Heart right ventricle (tissue), 16 donors: ENCODE data around the gene ADAMTS12. TPM values are rescaled to one million over a fixed set of nuclear protein-coding genes. Genes with fewer than 3 reads are reported as not detected.

Experiments used
- ATAC-seq, 8 donors: fragments of 200-7000 bp; cut with Tn5 transposase; one replicate each; pipeline ENCODE4 v1.9.1; 2020; ENCODE audit warnings: mild to moderate bottlenecking in 8 of 8, moderate library complexity in 8 of 8, moderate number of reproducible peaks in 1 of 8
- DNase-seq, 2 donors: peaks; one replicate each; pipeline ENCODE4 v3.0.0-alpha.2; 2020
- H3K27ac ChIP-seq, 10 donors: fragments of 200-600 bp; sonication (generic) in 2 of 10; one replicate each; pipeline versions ENCODE4 v1.5.0 to v1.8.0; 2020 to 2022; ENCODE audit warnings: mild to moderate bottlenecking in 3 of 10
- H3K27me3 ChIP-seq, 7 donors: fragments of 200-600 bp; one replicate each; pipeline ENCODE4 v1.8.0; 2021 to 2022; ENCODE audit warnings: mild to moderate bottlenecking in 2 of 7
- H3K36me3 ChIP-seq, 9 donors: fragments of 200-600 bp; sonication (generic) in 1 of 9; one replicate each; pipeline versions ENCODE4 v1.5.0 to v1.8.0; 2020 to 2022; ENCODE audit warnings: mild to moderate bottlenecking in 2 of 9
- H3K4me1 ChIP-seq, 9 donors: fragments of 200-600 bp; sonication (generic) in 1 of 9; one replicate each; pipeline versions ENCODE4 v1.5.0 to v1.8.0; 2020 to 2022; ENCODE audit warnings: mild to moderate bottlenecking in 4 of 9
- H3K4me3 ChIP-seq, 10 donors: fragments of 200-600 bp; sonication (generic) in 2 of 10; one replicate each; pipeline versions ENCODE4 v1.5.0 to v1.8.0; 2020 to 2022; ENCODE audit warnings: mild to moderate bottlenecking in 7 of 10, moderate library complexity in 2 of 10
- H3K9me3 ChIP-seq, 11 donors: fragments of 200-600 bp in 10 of 11; sonication (generic) in 2 of 11; one replicate each; pipeline versions ENCODE4 v1.5.0 to v1.8.0; 2013 to 2022; ENCODE audit warnings: mild to moderate bottlenecking in 2 of 11, control low read depth in 1 of 11, moderate library complexity in 1 of 11
- CTCF ChIP-seq, 9 donors: fragments of 200-600 bp; sonication (generic) in 2 of 9; IDR thresholded peaks; one replicate each; pipeline versions ENCODE4 v1.5.0 to v1.8.0; 2021 to 2022; ENCODE audit warnings: antibody characterized with exemption in 9 of 9, mild to moderate bottlenecking in 5 of 9, moderate library complexity in 1 of 9
- WGBS, 2 donors: extraction: QIAGEN DNeasy Blood & Tissue Kit; methylation state at CpG; one replicate each; pipeline ENCODE4 v1.1.7; 2013; ENCODE audit warnings: inconsistent platforms in 1 of 2; 5-methylcytosine and 5-hydroxymethylcytosine counted together
- intact Hi-C, 10 donors: fragments of 100-400 bp; cut with DNase I; formaldehyde crosslinking; loops; one replicate each; pipeline versions ENCODE4 v1.11.1 to v1.14.2; 2022
- polyA plus RNA-seq, 2 donors: library from polyadenylated mRNA; stranded (reverse); fragments of 200-250 nt; gene quantifications; one replicate each; pipeline ENCODE4 v1.2.3, GENCODE V29; 2013
- total RNA-seq, 10 donors: library from RNA; stranded (reverse); fragmentation: NEBNext Ultra II Directional in 3 of 10; extraction: Animal tissue kit (Norgen Biotek cat#: 25700) in 3 of 10; gene quantifications; one replicate each; pipeline versions ENCODE4 v1.2.1 to v1.2.4, GENCODE V29; 2021 to 2023
- donor health status: Arrhythmogenic right ventricular cardiomyopathy.
- donor health status: ischemic (EF 13 %, LVEDD 7.1; RV severe dilation, severe dysfunction).
- donor health status: healthy with polysubstance abuse.
- donor health status: DM: no; HTN: yes; CAD: no.
- donor health status: DM: no; HTN: no; CAD: no.
- donor health status: ischemic (EF 25% LVEDD 6.9; RV normal size, moderate dysfunction).
- donor health status: ischemic (EF 25% LVEDD 5.7; RV mildly dilated, moderate dysfunction).
- donor health status: healthy.
- donor health status: DM: yes; HTN: yes; CAD: no.
- donor health status: Ischemic cardiomyopathy.
- donor health status: ischemic (EF 35%, LVEDD 5.7; RV mildly dilated, moderate dysfunction).
- donor health status: nonischemic (EF 11% LVEDD 7.7; RV severe dilation, severe dysfunction).
- donor health status: DM: yes; HTN: yes; CAD: no.
- donor health status: PGD.
- donor health status: ischemic (EF 29% LVEDD 5.4; RV normal size, mild dysfunction).
- donor health status: nonischemic (EF 23%, LVEDD 6.1; RV moderate dilation, normal function).

The ADAMTS12 gene
- total and polyA plus RNA-seq, 12 donors = 0.37 to 3.7 (median 1.3) TPM

- Histone ChIP-seq H3K4me3 (no peak overlapping the region), H3K27ac (peak overlapping the region in 3 of 10 donors; percentile 32 to 38 (median 36)), H3K27me3 (no peaks in the 10 kb centered on the region), H3K4me1 (peaks cover 0 to 8% (median 0%) of the 10 kb centered on the region in 9 donors), H3K9me3 (peaks cover 0 to 20% (median 4%) of the 10 kb centered on the region in 11 donors), H3K36me3 (no peaks in the 10 kb centered on the region)
- DNase-seq = no peak
- ATAC-seq = peak in 4 of 8 donors; percentile 34 to 77 (median 42)
- intact Hi-C loops = loop anchor here in 1 of 10 donors (10.0 kb wide), 1 partner anchor 106 kb away; the partner anchor contains the start of gene ADAMTS12
- WGBS, 2 donors = 77% methylated on average over 4 of the region's 4 CpGs
- no peak for TF ChIP-seq CTCF (IDR thresholded peaks at IDR 0.05)
Observed at GRCh38 chr5:33788922-33789566, 102.7 kb downstream of the ADAMTS12 start.

GRCh38 chr5:33785571-33785970, 106.2 kb downstream of the ADAMTS12 start:
- Histone ChIP-seq H3K4me3 (no peak overlapping the region), H3K36me3 (no peaks in the 10 kb centered on the region), H3K27ac (no peak overlapping the region), H3K9me3 (peaks cover 0 to 29% (median 4%) of the 10 kb centered on the region in 11 donors), H3K27me3 (no peaks in the 10 kb centered on the region), H3K4me1 (peaks cover 0 to 14% (median 0%) of the 10 kb centered on the region in 9 donors)
- no peak for DNase-seq
- ATAC-seq = no peak
- WGBS, 2 donors = 94 to 96% methylated on average over 1 of the region's 1 CpG
- intact Hi-C loops = loop anchor here in 1 of 10 donors (10.0 kb wide), 1 partner anchor 109 kb away; the partner anchor contains the start of gene ADAMTS12
- TF ChIP-seq CTCF (IDR thresholded peaks at IDR 0.05) = no peak

GRCh38 chr5:33781286-33781685, 110.5 kb downstream of the ADAMTS12 start:
- no peaks in the 10 kb centered on the region for H3K36me3 ChIP-seq
- peaks cover 0 to 44% (median 4%) of the 10 kb centered on the region in 11 donors for H3K9me3 ChIP-seq
- H3K4me3 ChIP-seq = no peak overlapping the region
- peak in 5 of 8 donors; percentile 46 to 84 (median 56) for ATAC-seq
- H3K27ac ChIP-seq = peak overlapping the region in 3 of 10 donors; percentile 13 to 16 (median 15)
- no peaks in the 10 kb centered on the region for H3K27me3 ChIP-seq
- DNase-seq = no peak
- no peak for TF ChIP-seq CTCF (IDR thresholded peaks at IDR 0.05)
- intact Hi-C loops = loop anchor here in 1 of 10 donors (10.0 kb wide), 1 partner anchor 114 kb away; the partner anchor contains the start of gene ADAMTS12
- H3K4me1 ChIP-seq = peaks cover 0 to 11% (median 0%) of the 10 kb centered on the region in 9 donors

GRCh38 chr5:33776151-33776660, 115.6 kb downstream of the ADAMTS12 start:
- Histone ChIP-seq H3K36me3 (no peaks in the 10 kb centered on the region), H3K9me3 (peaks cover 0 to 19% (median 3%) of the 10 kb centered on the region in 11 donors), H3K4me3 (no peak overlapping the region), H3K27ac (no peak overlapping the region), H3K27me3 (no peaks in the 10 kb centered on the region), H3K4me1 (peaks cover 0 to 27% (median 7%) of the 10 kb centered on the region in 9 donors)
- no peak for TF ChIP-seq CTCF (IDR thresholded peaks at IDR 0.05)
- intact Hi-C loops = no loop called here
- DNase-seq = no peak
- WGBS, 2 donors = 91 to 95% methylated on average over 2 of the region's 2 CpGs
- ATAC-seq = no peak
